Esophagus squamous epithelium (tissue), 5 donors: ENCODE data around the gene SNTB2. TPM values are rescaled to one million over a fixed set of nuclear protein-coding genes. Genes with fewer than 3 reads are reported as not detected.

ENCODE experiments used
- DNase-seq: peaks from one replicate; lab custom pipeline; 2025; lab: John Stamatoyannopoulos, UW
- H3K27ac ChIP-seq, 4 donors: fragments of 200-600 bp; sonication (generic); one replicate each; pipeline ENCODE4 v1.5.1; 2016 to 2019; ENCODE audit warnings: mild to moderate bottlenecking in 1 of 4
- H3K27me3 ChIP-seq, 4 donors: fragments of 200-600 bp; sonication (generic); 1 replicate in 3 of 4; 2 replicates in 1 of 4; pipeline versions ENCODE4 v1.5.1 to v1.6.0; 2017 to 2021; ENCODE audit warnings: antibody characterized with exemption in 1 of 4
- H3K36me3 ChIP-seq, 3 donors: fragments of 200-600 bp; sonication (generic); one replicate each; pipeline ENCODE4 v1.5.1; 2016 to 2019
- H3K4me1 ChIP-seq, 3 donors: fragments of 200-600 bp; sonication (generic); one replicate each; pipeline ENCODE4 v1.5.1; 2017 to 2019
- H3K4me3 ChIP-seq, 4 donors: fragments of 200-600 bp; sonication (generic); 1 replicate in 3 of 4; 2 replicates in 1 of 4; pipeline ENCODE4 v1.5.1; 2016 to 2019; ENCODE audit warnings: mild to moderate bottlenecking in 2 of 4, moderate library complexity in 1 of 4
- H3K9me3 ChIP-seq, 3 donors: fragments of 200-600 bp; sonication (generic); one replicate each; pipeline ENCODE4 v1.5.1; 2016 to 2019
- CTCF ChIP-seq, 6 experiments: fragments of 450-650 bp in 4 of 6; fragments of 200-600 bp in 2 of 6; sonication (generic) in 2 of 6; IDR thresholded peaks; one replicate each; pipeline ENCODE4 v1.5.1; 2016 to 2019; ENCODE audit warnings: antibody characterized with exemption in 6 of 6, mild to moderate bottlenecking in 4 of 6, moderate library complexity in 4 of 6
- POLR2A ChIP-seq, 4 donors: fragments of 450-650 bp; IDR thresholded peaks; one replicate each; pipeline ENCODE4 v1.6.1; 2017; ENCODE audit warnings: antibody characterized with exemption in 4 of 4, mild to moderate bottlenecking in 4 of 4, moderate library complexity in 3 of 4
- WGBS, 2 donors: methylation state at CpG; one replicate each; pipeline ENCODE4 v1.1.5; 2018; 5-methylcytosine and 5-hydroxymethylcytosine counted together
- intact Hi-C: fragments of 100-400 bp; cut with DNase I; formaldehyde crosslinking; loops from one replicate; pipeline ENCODE4 v1.15.0; 2022
- total RNA-seq, 4 donors: library from RNA; depleted of rRNA; stranded (reverse); fragments of >200 nt; gene quantifications; one replicate each; pipeline ENCODE4 v1.1.0, GENCODE V29; 2016
- donor health status: DM: yes; HTN: yes; CAD: no.

SNTB2 gene
- total RNA-seq, 4 donors from 2014 or later: 25.5 to 49.6 (median 25.9) TPM

- Histone ChIP-seq H3K9me3 (no peaks in the 10 kb centered on the region), H3K36me3 (peaks cover 0 to 59% (median 7%) of the 10 kb centered on the region in 3 donors), H3K27me3 (no peaks in the 10 kb centered on the region), H3K27ac (no peak overlapping the region), H3K4me1 (peaks cover 10 to 36% (median 19%) of the 10 kb centered on the region in 3 donors), H3K4me3 (no peak overlapping the region)
- no peak for TF ChIP-seq CTCF (IDR thresholded peaks at IDR 0.05)
- no peak for TF ChIP-seq POLR2A (IDR thresholded peaks at IDR 0.05)
- no peak for DNase-seq
- intact Hi-C loops: no loop called here
- WGBS, 2 donors: 59 to 69% methylated on average over 4 of the region's 4 CpGs
Observed at GRCh38 chr16:69273009-69273408, 86.0 kb downstream of the SNTB2 start.

- Histone ChIP-seq H3K9me3 (no peaks in the 10 kb centered on the region), H3K4me3 (no peak overlapping the region), H3K27me3 (no peaks in the 10 kb centered on the region), H3K36me3 (peaks cover 0 to 46% (median 7%) of the 10 kb centered on the region in 3 donors), H3K27ac (peak overlapping the region in 2 of 4 donors; percentile 63 to 73), H3K4me1 (peaks cover 10 to 38% (median 19%) of the 10 kb centered on the region in 3 donors)
- intact Hi-C loops: no loop called here
- TF ChIP-seq POLR2A (IDR thresholded peaks at IDR 0.05) (no peak), CTCF (IDR thresholded peaks at IDR 0.05) (no peak)
- 62 to 63% methylated on average over 4 of the region's 4 CpGs for WGBS, 2 donors
- no peak for DNase-seq
Observed at GRCh38 chr16:69274699-69275235, 87.8 kb downstream of the SNTB2 start.

GRCh38 chr16:69276148-69277115 lies 89.5 kb downstream of the SNTB2 start:
- no peak for DNase-seq
- intact Hi-C loops: no loop called here
- peaks cover 10 to 38% (median 19%) of the 10 kb centered on the region in 3 donors for H3K4me1 ChIP-seq
- H3K27ac ChIP-seq: peak overlapping the region in 2 of 4 donors; percentile 53 to 73
- H3K27me3 ChIP-seq: no peaks in the 10 kb centered on the region
- peak overlapping the region in 1 of 4 donors; percentile 23 for H3K4me3 ChIP-seq
- 39 to 49% methylated on average over 7 of the region's 7 CpGs for WGBS, 2 donors
- TF ChIP-seq POLR2A (IDR thresholded peaks at IDR 0.05): no peak
- no peak for TF ChIP-seq CTCF (IDR thresholded peaks at IDR 0.05)
- peaks cover 0 to 29% (median 0%) of the 10 kb centered on the region in 3 donors for H3K36me3 ChIP-seq
- H3K9me3 ChIP-seq: no peaks in the 10 kb centered on the region

GRCh38 chr16:69277413-69277812 lies 90.4 kb downstream of the SNTB2 start:
- DNase-seq: no peak
- Histone ChIP-seq H3K4me1 (peaks cover 10 to 38% (median 19%) of the 10 kb centered on the region in 3 donors), H3K36me3 (peaks cover 0 to 19% (median 0%) of the 10 kb centered on the region in 3 donors), H3K9me3 (no peaks in the 10 kb centered on the region), H3K27me3 (no peaks in the 10 kb centered on the region), H3K4me3 (no peak overlapping the region), H3K27ac (peak overlapping the region in 2 of 4 donors; percentile 53 to 73)
- TF ChIP-seq CTCF (IDR thresholded peaks at IDR 0.05) (no peak), POLR2A (IDR thresholded peaks at IDR 0.05) (no peak)
- WGBS, 2 donors: 75 to 79% methylated on average over 1 of the region's 1 CpG
- intact Hi-C loops: no loop called here

GRCh38 chr16:69283851-69284250 lies 96.9 kb downstream of the SNTB2 start:
- peaks cover 0 to 13% (median 5%) of the 10 kb centered on the region in 3 donors for H3K4me1 ChIP-seq
- no peak for DNase-seq
- WGBS, 2 donors: 66 to 81% methylated on average over 4 of the region's 4 CpGs

More at GRCh38 chr16:69283851-69284250, 96.9 kb downstream of the SNTB2 start:
- H3K36me3 ChIP-seq: peaks cover 6 to 53% (median 7%) of the 10 kb centered on the region in 3 donors
- H3K27ac ChIP-seq: no peak overlapping the region
- no peaks in the 10 kb centered on the region for H3K27me3 ChIP-seq
- no peaks in the 10 kb centered on the region for H3K9me3 ChIP-seq
- TF ChIP-seq POLR2A (IDR thresholded peaks at IDR 0.05): no peak
- no peak for TF ChIP-seq CTCF (IDR thresholded peaks at IDR 0.05)
- intact Hi-C loops: no loop called here
- no peak overlapping the region for H3K4me3 ChIP-seq
